ENCODE data around the gene UBE2C. TPM values are rescaled to one million over a fixed set of nuclear protein-coding genes. Genes with fewer than 3 reads are reported as not detected.
"Not testable (repeated sequence)": the region's sequence is repeated elsewhere in the genome, so short reads cannot be mapped to it uniquely, and the experiment has no call there.

Gene UBE2C
- total and polyA plus RNA-seq, 2 donors (not counting 1 experiment from before 2014, with no cell fraction given), result 12.9 to 23.7 TPM

GRCh38 chr20:45788351-45788750, 24.1 kb upstream of the UBE2C start:
- no peak overlapping the region for H2AFZ ChIP-seq (ENCODE audit: low read length)
- peaks cover 5% of the 10 kb centered on the region for H3K4me1 ChIP-seq (ENCODE audit: control insufficient read depth, extremely low read depth, insufficient read depth, low read length)
- H3K9ac ChIP-seq (ENCODE audit: insufficient read depth, low read length), result no peak overlapping the region
- DNase-seq (ENCODE audit: low read depth in 2 of 2), result no peak
- TF ChIP-seq CTCF (conservative IDR thresholded peaks at IDR 0.05 in 1 of 2, IDR thresholded peaks at IDR 0.05 in 1 of 2; ENCODE audit: low read depth in 1 of 2, low read length in 2 of 2) (no peak), EZH2 (IDR thresholded peaks at IDR 0.05; ENCODE audit: low read length, missing control alignments) (no peak)
- no peak overlapping the region for H3K4me2 ChIP-seq (ENCODE audit: extremely low read depth, insufficient read depth, low read length)
- no peaks in the 10 kb centered on the region for H3K27me3 ChIP-seq (ENCODE audit: control insufficient read depth, insufficient read depth, low read length)
- H3K27ac ChIP-seq (ENCODE audit: insufficient read depth, low read length), result no peak overlapping the region
- no peak overlapping the region for H3K4me3 ChIP-seq (replicated peaks in 1 of 4; ENCODE audit: control extremely low read depth in 1 of 4, insufficient read depth in 1 of 4, low read depth in 3 of 4, low read length in 4 of 4)
- H4K20me1 ChIP-seq (ENCODE audit: control insufficient read depth, extremely low read depth, insufficient read depth, low read length), result no peaks in the 10 kb centered on the region
- no peaks in the 10 kb centered on the region for H3K9me3 ChIP-seq (ENCODE audit: control insufficient read depth, insufficient read depth, low read depth, low read length)
- peaks cover 12% of the 10 kb centered on the region for H3K79me2 ChIP-seq (ENCODE audit: control insufficient read depth, insufficient read depth, low read length)
- no peaks in the 10 kb centered on the region for H3K36me3 ChIP-seq (ENCODE audit: control insufficient read depth, insufficient read depth, low read length)

GRCh38 chr20:45792317-45793118, 19.9 kb upstream of the UBE2C start:
- Histone ChIP-seq H3K27me3 (ENCODE audit: control insufficient read depth, insufficient read depth, low read length) (no peaks in the 10 kb centered on the region), H3K9ac (ENCODE audit: insufficient read depth, low read length) (peak overlapping the region; percentile 97), H3K79me2 (ENCODE audit: control insufficient read depth, insufficient read depth, low read length) (peaks cover 12% of the 10 kb centered on the region), H3K4me3 (replicated peaks in 1 of 4; ENCODE audit: control extremely low read depth in 1 of 4, insufficient read depth in 1 of 4, low read depth in 3 of 4, low read length in 4 of 4) (peak overlapping the region; percentile 90 to 99 (median 95)), H3K9me3 (ENCODE audit: control insufficient read depth, insufficient read depth, low read depth, low read length) (no peaks in the 10 kb centered on the region), H4K20me1 (ENCODE audit: control insufficient read depth, extremely low read depth, insufficient read depth, low read length) (no peaks in the 10 kb centered on the region), H3K4me2 (ENCODE audit: extremely low read depth, insufficient read depth, low read length) (peak overlapping the region; percentile 90), H3K4me1 (ENCODE audit: control insufficient read depth, extremely low read depth, insufficient read depth, low read length) (peaks cover 5% of the 10 kb centered on the region), H3K27ac (ENCODE audit: insufficient read depth, low read length) (peak overlapping the region; percentile 95), H2AFZ (ENCODE audit: low read length) (peak overlapping the region; percentile 70), H3K36me3 (ENCODE audit: control insufficient read depth, insufficient read depth, low read length) (peaks cover 11% of the 10 kb centered on the region)
- no peak for DNase-seq (ENCODE audit: low read depth in 2 of 2)
- TF ChIP-seq EZH2 (IDR thresholded peaks at IDR 0.05; ENCODE audit: low read length, missing control alignments), result no peak

GRCh38 chr20:45796337-45797065, 15.9 kb upstream of the UBE2C start:
- Histone ChIP-seq H3K4me3 (replicated peaks in 1 of 4; ENCODE audit: control extremely low read depth in 1 of 4, insufficient read depth in 1 of 4, low read depth in 3 of 4, low read length in 4 of 4) (no peak overlapping the region), H4K20me1 (ENCODE audit: control insufficient read depth, extremely low read depth, insufficient read depth, low read length) (no peaks in the 10 kb centered on the region), H3K27me3 (ENCODE audit: control insufficient read depth, insufficient read depth, low read length) (no peaks in the 10 kb centered on the region), H3K9me3 (ENCODE audit: control insufficient read depth, insufficient read depth, low read depth, low read length) (no peaks in the 10 kb centered on the region), H3K79me2 (ENCODE audit: control insufficient read depth, insufficient read depth, low read length) (peaks cover 12% of the 10 kb centered on the region), H3K9ac (ENCODE audit: insufficient read depth, low read length) (no peak overlapping the region), H3K27ac (ENCODE audit: insufficient read depth, low read length) (no peak overlapping the region), H3K4me2 (ENCODE audit: extremely low read depth, insufficient read depth, low read length) (no peak overlapping the region), H3K4me1 (ENCODE audit: control insufficient read depth, extremely low read depth, insufficient read depth, low read length) (peaks cover 5% of the 10 kb centered on the region), H2AFZ (ENCODE audit: low read length) (no peak overlapping the region), H3K36me3 (ENCODE audit: control insufficient read depth, insufficient read depth, low read length) (peaks cover 14% of the 10 kb centered on the region)
- no peak for DNase-seq (ENCODE audit: low read depth in 2 of 2)
- TF ChIP-seq CTCF (conservative IDR thresholded peaks at IDR 0.05 in 1 of 2, IDR thresholded peaks at IDR 0.05 in 1 of 2; ENCODE audit: low read depth in 1 of 2, low read length in 2 of 2), result no peak
- no peak for TF ChIP-seq EZH2 (IDR thresholded peaks at IDR 0.05; ENCODE audit: low read length, missing control alignments)

GRCh38 chr20:45797510-45797909, 14.9 kb upstream of the UBE2C start:
- not testable (repeated sequence) for H3K4me2 ChIP-seq (ENCODE audit: extremely low read depth, insufficient read depth, low read length); H3K79me2 ChIP-seq (ENCODE audit: control insufficient read depth, insufficient read depth, low read length); H3K4me3 ChIP-seq (replicated peaks in 1 of 4; ENCODE audit: control extremely low read depth in 1 of 4, insufficient read depth in 1 of 4, low read depth in 3 of 4, low read length in 4 of 4); DNase-seq (ENCODE audit: low read depth in 2 of 2); H3K27ac ChIP-seq (ENCODE audit: insufficient read depth, low read length); H3K4me1 ChIP-seq (ENCODE audit: control insufficient read depth, extremely low read depth, insufficient read depth, low read length); H3K9ac ChIP-seq (ENCODE audit: insufficient read depth, low read length); H3K9me3 ChIP-seq (ENCODE audit: control insufficient read depth, insufficient read depth, low read depth, low read length); H3K27me3 ChIP-seq (ENCODE audit: control insufficient read depth, insufficient read depth, low read length); H2AFZ ChIP-seq (ENCODE audit: low read length); H4K20me1 ChIP-seq (ENCODE audit: control insufficient read depth, extremely low read depth, insufficient read depth, low read length)
- peaks cover 17% of the 10 kb centered on the region for H3K36me3 ChIP-seq (ENCODE audit: control insufficient read depth, insufficient read depth, low read length)

- not testable (repeated sequence) for H3K4me3 ChIP-seq (replicated peaks in 1 of 4; ENCODE audit: control extremely low read depth in 1 of 4, insufficient read depth in 1 of 4, low read depth in 3 of 4, low read length in 4 of 4); H3K9me3 ChIP-seq (ENCODE audit: control insufficient read depth, insufficient read depth, low read depth, low read length); DNase-seq (ENCODE audit: low read depth in 2 of 2); H3K27me3 ChIP-seq (ENCODE audit: control insufficient read depth, insufficient read depth, low read length); H3K4me1 ChIP-seq (ENCODE audit: control insufficient read depth, extremely low read depth, insufficient read depth, low read length); H4K20me1 ChIP-seq (ENCODE audit: control insufficient read depth, extremely low read depth, insufficient read depth, low read length); H3K9ac ChIP-seq (ENCODE audit: insufficient read depth, low read length); H3K27ac ChIP-seq (ENCODE audit: insufficient read depth, low read length); H3K4me2 ChIP-seq (ENCODE audit: extremely low read depth, insufficient read depth, low read length); H3K79me2 ChIP-seq (ENCODE audit: control insufficient read depth, insufficient read depth, low read length); H2AFZ ChIP-seq (ENCODE audit: low read length)
- peaks cover 18% of the 10 kb centered on the region for H3K36me3 ChIP-seq (ENCODE audit: control insufficient read depth, insufficient read depth, low read length)
These were observed 14.5 kb upstream of the UBE2C start for GRCh38 chr20:45797955-45798354.

All from fibroblast of lung (primary cell).